ENCODE measurements around the gene NOCT. TPM values are rescaled to one million over a fixed set of nuclear protein-coding genes. Genes with fewer than 3 reads are reported as not detected.

Gene NOCT
- total and polyA plus RNA-seq, 2 experiments from 2014 or later, result 16.0 to 76.6 TPM

- TF ChIP-seq, protein P1, sequence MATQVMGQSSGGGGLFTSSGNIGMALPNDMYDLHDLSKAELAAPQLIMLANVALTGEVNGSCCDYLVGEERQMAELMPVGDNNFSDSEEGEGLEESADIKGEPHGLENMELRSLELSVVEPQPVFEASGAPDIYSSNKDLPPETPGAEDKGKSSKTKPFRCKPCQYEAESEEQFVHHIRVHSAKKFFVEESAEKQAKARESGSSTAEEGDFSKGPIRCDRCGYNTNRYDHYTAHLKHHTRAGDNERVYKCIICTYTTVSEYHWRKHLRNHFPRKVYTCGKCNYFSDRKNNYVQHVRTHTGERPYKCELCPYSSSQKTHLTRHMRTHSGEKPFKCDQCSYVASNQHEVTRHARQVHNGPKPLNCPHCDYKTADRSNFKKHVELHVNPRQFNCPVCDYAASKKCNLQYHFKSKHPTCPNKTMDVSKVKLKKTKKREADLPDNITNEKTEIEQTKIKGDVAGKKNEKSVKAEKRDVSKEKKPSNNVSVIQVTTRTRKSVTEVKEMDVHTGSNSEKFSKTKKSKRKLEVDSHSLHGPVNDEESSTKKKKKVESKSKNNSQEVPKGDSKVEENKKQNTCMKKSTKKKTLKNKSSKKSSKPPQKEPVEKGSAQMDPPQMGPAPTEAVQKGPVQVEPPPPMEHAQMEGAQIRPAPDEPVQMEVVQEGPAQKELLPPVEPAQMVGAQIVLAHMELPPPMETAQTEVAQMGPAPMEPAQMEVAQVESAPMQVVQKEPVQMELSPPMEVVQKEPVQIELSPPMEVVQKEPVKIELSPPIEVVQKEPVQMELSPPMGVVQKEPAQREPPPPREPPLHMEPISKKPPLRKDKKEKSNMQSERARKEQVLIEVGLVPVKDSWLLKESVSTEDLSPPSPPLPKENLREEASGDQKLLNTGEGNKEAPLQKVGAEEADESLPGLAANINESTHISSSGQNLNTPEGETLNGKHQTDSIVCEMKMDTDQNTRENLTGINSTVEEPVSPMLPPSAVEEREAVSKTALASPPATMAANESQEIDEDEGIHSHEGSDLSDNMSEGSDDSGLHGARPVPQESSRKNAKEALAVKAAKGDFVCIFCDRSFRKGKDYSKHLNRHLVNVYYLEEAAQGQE (IDR thresholded peaks at IDR 0.05; ENCODE audit: unreplicated experiment), result no peak
- TF ChIP-seq POLR2AphosphoS5 (IDR thresholded peaks at IDR 0.05; ENCODE audit: low read depth) (no peak), EZH2phosphoT487 (IDR thresholded peaks at IDR 0.05; ENCODE audit: unreplicated experiment) (no peak)
Measured at GRCh38 chr4:138976526-138976925, 39.1 kb upstream of the NOCT start (continued).

DNA sequence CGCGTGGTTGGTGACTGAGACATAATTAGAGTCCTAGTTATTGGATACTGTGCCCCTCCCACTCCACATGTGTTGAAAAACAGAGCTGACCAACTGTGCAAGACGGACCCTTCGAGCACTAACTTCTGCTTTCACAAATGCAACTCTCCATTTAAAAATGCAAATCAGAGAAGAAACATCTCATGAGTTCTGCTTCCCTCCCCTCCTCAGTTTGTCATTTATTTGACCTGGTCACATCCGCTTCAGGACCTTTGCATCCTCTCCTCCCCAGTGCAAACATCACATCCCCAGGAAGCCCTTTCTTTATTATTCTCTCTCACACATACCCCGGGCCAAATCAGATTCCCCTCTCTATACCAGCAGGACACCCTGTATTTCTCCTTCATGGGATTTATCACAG lies 38.1 kb upstream of the NOCT start:
- H3K4me3 Mint-ChIP-seq, result no peak overlapping the region; the same call in 2 of the 3 replicates
- peak; percentile 8; the same call in 2 of the 3 replicates for ATAC-seq
- H3K27me3 Mint-ChIP-seq (ENCODE audit: insufficient read depth, low read depth, poor library complexity), result peaks cover 3% of the 10 kb centered on the region
- H2AFZ ChIP-seq, result peak overlapping the region; percentile 24; the same call in 1 of the 2 replicates
- 0 out of 2 replicates have a peak, but pooled peaks cover 3% of the 10 kb centered on the region for H3F3A ChIP-seq (replicated peaks; ENCODE audit: low read depth)
- peaks cover 50% of the 10 kb centered on the region for H3K4me1 ChIP-seq (ENCODE audit: insufficient read depth)
- peak overlapping the region; percentile 65 for H3K27ac ChIP-seq (ENCODE audit: low read depth)
- peak overlapping the region; percentile 61; the same call in 1 of the 2 replicates for H3K4me2 ChIP-seq
- H3K9me2 ChIP-seq (ENCODE audit: insufficient read depth), result no peaks in the 10 kb centered on the region
- H3K9me3 Mint-ChIP-seq, result no peaks in the 10 kb centered on the region
- TF ChIP-seq CREB1 (CRISPR knock-in tag; IDR thresholded peaks at IDR 0.05; ENCODE audit: low read depth), result no peak
- TF ChIP-seq POLR2AphosphoS5 (IDR thresholded peaks at IDR 0.05; ENCODE audit: low read depth), result no peak
- no peak for TF ChIP-seq JUNB (IDR thresholded peaks at IDR 0.05; ENCODE audit: unreplicated experiment)
- no peak for TF ChIP-seq STAT1 (IDR thresholded peaks at IDR 0.05; ENCODE audit: unreplicated experiment)
- no peak for TF ChIP-seq ZNF331 (CRISPR knock-in tag; IDR thresholded peaks at IDR 0.05; ENCODE audit: low read depth)
- no peak for TF ChIP-seq ZNF114 (CRISPR knock-in tag; IDR thresholded peaks at IDR 0.05)
- no peak for TF ChIP-seq NANOG (IDR thresholded peaks at IDR 0.05; ENCODE audit: borderline replicate concordance)
- TF ChIP-seq, protein P1 (IDR thresholded peaks at IDR 0.05; ENCODE audit: unreplicated experiment), result no peak
- TF ChIP-seq, protein P2, sequence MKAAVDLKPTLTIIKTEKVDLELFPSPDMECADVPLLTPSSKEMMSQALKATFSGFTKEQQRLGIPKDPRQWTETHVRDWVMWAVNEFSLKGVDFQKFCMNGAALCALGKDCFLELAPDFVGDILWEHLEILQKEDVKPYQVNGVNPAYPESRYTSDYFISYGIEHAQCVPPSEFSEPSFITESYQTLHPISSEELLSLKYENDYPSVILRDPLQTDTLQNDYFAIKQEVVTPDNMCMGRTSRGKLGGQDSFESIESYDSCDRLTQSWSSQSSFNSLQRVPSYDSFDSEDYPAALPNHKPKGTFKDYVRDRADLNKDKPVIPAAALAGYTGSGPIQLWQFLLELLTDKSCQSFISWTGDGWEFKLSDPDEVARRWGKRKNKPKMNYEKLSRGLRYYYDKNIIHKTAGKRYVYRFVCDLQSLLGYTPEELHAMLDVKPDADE (IDR thresholded peaks at IDR 0.05), result no peak
- no peaks in the 10 kb centered on the region for H3K79me2 ChIP-seq (replicated peaks; ENCODE audit: insufficient read depth)
- peaks cover 54% of the 10 kb centered on the region for H3K4me1 Mint-ChIP-seq
- H3K27me3 ChIP-seq (ENCODE audit: insufficient read depth), result no peaks in the 10 kb centered on the region
- no peaks in the 10 kb centered on the region for H4K20me1 ChIP-seq (replicated peaks; ENCODE audit: insufficient read depth)
- no peak overlapping the region for H3K4me3 ChIP-seq
- no peaks in the 10 kb centered on the region for H3K36me3 ChIP-seq (ENCODE audit: insufficient read depth)
- DNase-seq (ENCODE audit: low spot score), result peak; percentile 47
- no peaks in the 10 kb centered on the region for H3K36me3 Mint-ChIP-seq (ENCODE audit: low read depth)
- H3K27ac Mint-ChIP-seq, result peak overlapping the region; percentile 36
